Left lobe of liver (tissue), 2 donors: ENCODE measurements around the gene GGA2. TPM values are rescaled to one million over a fixed set of nuclear protein-coding genes. Genes with fewer than 3 reads are reported as not detected.
A peak's percentile ranks its signal among the peaks of the same experiment; 100 is the strongest.

Experiments used
- ATAC-seq: fragments of 200-7000 bp; cut with Tn5 transposase; one replicate; pipeline ENCODE4 v1.9.1; 2020; ENCODE audit warnings: mild to moderate bottlenecking, moderate library complexity
- DNase-seq: peaks from one replicate; pipeline ENCODE4 v3.0.0-alpha.2; 2020; ENCODE audit warnings: low spot score
- total RNA-seq: library from RNA; stranded (reverse); gene quantifications from one replicate; pipeline ENCODE4 v1.2.1, GENCODE V29; 2021
- donor health status: DM: no; HTN: no; CAD: no; lungs with moderate emphysema.
- donor health status: DM: no; HTN: yes; CAD: no.

Gene GGA2
- total RNA-seq, 1 donor from 2014 or later: 30.2 TPM

GRCh38 chr16:23424292-23424958, 85.9 kb downstream of the GGA2 start:
- no peak for ATAC-seq
- DNase-seq: no peak

GRCh38 chr16:23423496-23424049, 86.7 kb downstream of the GGA2 start:
- DNase-seq: no peak
- peak; percentile 43 for ATAC-seq

GRCh38 chr16:23420011-23420410, 90.3 kb downstream of the GGA2 start:
- no peak for ATAC-seq
- DNase-seq: no peak

GRCh38 chr16:23416816-23417215, 93.5 kb downstream of the GGA2 start:
- no peak for ATAC-seq
- DNase-seq: no peak

- no peak for ATAC-seq
- DNase-seq: peak; percentile 16
These were observed 95.6 kb downstream of the GGA2 start for GRCh38 chr16:23414731-23415130.

Other genes starting within 250 kb of the GGA2 start
- 0.18 TPM for gene SCNN1B, start 208.2 kb downstream of the GGA2 start, total RNA-seq
- gene COG7, start 57.3 kb downstream of the GGA2 start, total RNA-seq: 6.8 TPM
- 15.9 TPM for gene EARS2, start 46.9 kb upstream of the GGA2 start, total RNA-seq
- gene UBFD1, start 47.2 kb upstream of the GGA2 start, total RNA-seq: 32.9 TPM
- 64.3 TPM for gene NDUFAB1, start 85.8 kb upstream of the GGA2 start, total RNA-seq
- gene PALB2, start 130.8 kb upstream of the GGA2 start, total RNA-seq: 4.6 TPM
- gene DCTN5, start 131.0 kb upstream of the GGA2 start, total RNA-seq: 17.2 TPM
- gene PLK1, start 168.4 kb upstream of the GGA2 start, total RNA-seq: 1.0 TPM
- gene ERN2, start 202.7 kb upstream of the GGA2 start, total RNA-seq: 0.05 TPM
- not detected for gene CHP2, start 244.5 kb upstream of the GGA2 start, total RNA-seq